ENCODE measurements around the gene SEC16A.

GRCh38 chr9:136476369-136477150, 6.3 kb downstream of the SEC16A start:
- TF ChIP-seq, protein P1, sequence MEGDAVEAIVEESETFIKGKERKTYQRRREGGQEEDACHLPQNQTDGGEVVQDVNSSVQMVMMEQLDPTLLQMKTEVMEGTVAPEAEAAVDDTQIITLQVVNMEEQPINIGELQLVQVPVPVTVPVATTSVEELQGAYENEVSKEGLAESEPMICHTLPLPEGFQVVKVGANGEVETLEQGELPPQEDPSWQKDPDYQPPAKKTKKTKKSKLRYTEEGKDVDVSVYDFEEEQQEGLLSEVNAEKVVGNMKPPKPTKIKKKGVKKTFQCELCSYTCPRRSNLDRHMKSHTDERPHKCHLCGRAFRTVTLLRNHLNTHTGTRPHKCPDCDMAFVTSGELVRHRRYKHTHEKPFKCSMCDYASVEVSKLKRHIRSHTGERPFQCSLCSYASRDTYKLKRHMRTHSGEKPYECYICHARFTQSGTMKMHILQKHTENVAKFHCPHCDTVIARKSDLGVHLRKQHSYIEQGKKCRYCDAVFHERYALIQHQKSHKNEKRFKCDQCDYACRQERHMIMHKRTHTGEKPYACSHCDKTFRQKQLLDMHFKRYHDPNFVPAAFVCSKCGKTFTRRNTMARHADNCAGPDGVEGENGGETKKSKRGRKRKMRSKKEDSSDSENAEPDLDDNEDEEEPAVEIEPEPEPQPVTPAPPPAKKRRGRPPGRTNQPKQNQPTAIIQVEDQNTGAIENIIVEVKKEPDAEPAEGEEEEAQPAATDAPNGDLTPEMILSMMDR (IDR thresholded peaks at IDR 0.05): no peak
- no peak for TF ChIP-seq POLR2A (IDR thresholded peaks at IDR 0.05)

Data from stomach (tissue), 4 donors.